Heart right ventricle (tissue), 16 donors: ENCODE measurements around the gene SLC35E1. TPM values are rescaled to one million over a fixed set of nuclear protein-coding genes. Genes with fewer than 3 reads are reported as not detected.

Experiments
- ATAC-seq, 8 donors: fragments of 200-7000 bp; cut with Tn5 transposase; one replicate each; pipeline ENCODE4 v1.9.1; 2020; ENCODE audit warnings: mild to moderate bottlenecking in 8 of 8, moderate library complexity in 8 of 8, moderate number of reproducible peaks in 1 of 8
- DNase-seq, 2 donors: peaks; one replicate each; pipeline ENCODE4 v3.0.0-alpha.2; 2020
- H3K27ac ChIP-seq, 10 donors: fragments of 200-600 bp; sonication (generic) in 2 of 10; one replicate each; pipeline versions ENCODE4 v1.5.0 to v1.8.0; 2020 to 2022; ENCODE audit warnings: mild to moderate bottlenecking in 3 of 10
- H3K27me3 ChIP-seq, 7 donors: fragments of 200-600 bp; one replicate each; pipeline ENCODE4 v1.8.0; 2021 to 2022; ENCODE audit warnings: mild to moderate bottlenecking in 2 of 7
- H3K36me3 ChIP-seq, 9 donors: fragments of 200-600 bp; sonication (generic) in 1 of 9; one replicate each; pipeline versions ENCODE4 v1.5.0 to v1.8.0; 2020 to 2022; ENCODE audit warnings: mild to moderate bottlenecking in 2 of 9
- H3K4me1 ChIP-seq, 9 donors: fragments of 200-600 bp; sonication (generic) in 1 of 9; one replicate each; pipeline versions ENCODE4 v1.5.0 to v1.8.0; 2020 to 2022; ENCODE audit warnings: mild to moderate bottlenecking in 4 of 9
- H3K4me3 ChIP-seq, 10 donors: fragments of 200-600 bp; sonication (generic) in 2 of 10; one replicate each; pipeline versions ENCODE4 v1.5.0 to v1.8.0; 2020 to 2022; ENCODE audit warnings: mild to moderate bottlenecking in 7 of 10, moderate library complexity in 2 of 10
- H3K9me3 ChIP-seq, 11 donors: fragments of 200-600 bp in 10 of 11; sonication (generic) in 2 of 11; one replicate each; pipeline versions ENCODE4 v1.5.0 to v1.8.0; 2013 to 2022; ENCODE audit warnings: mild to moderate bottlenecking in 2 of 11, control low read depth in 1 of 11, moderate library complexity in 1 of 11
- CTCF ChIP-seq, 9 donors: fragments of 200-600 bp; sonication (generic) in 2 of 9; IDR thresholded peaks; one replicate each; pipeline versions ENCODE4 v1.5.0 to v1.8.0; 2021 to 2022; ENCODE audit warnings: antibody characterized with exemption in 9 of 9, mild to moderate bottlenecking in 5 of 9, moderate library complexity in 1 of 9
- WGBS, 2 donors: extraction: QIAGEN DNeasy Blood & Tissue Kit; methylation state at CpG; one replicate each; pipeline ENCODE4 v1.1.7; 2013; ENCODE audit warnings: inconsistent platforms in 1 of 2; 5-methylcytosine and 5-hydroxymethylcytosine counted together
- intact Hi-C, 10 donors: fragments of 100-400 bp; cut with DNase I; formaldehyde crosslinking; loops; one replicate each; pipeline versions ENCODE4 v1.11.1 to v1.14.2; 2022
- long read RNA-seq, 3 donors: library from polyadenylated mRNA; unstranded; transcript quantifications; one replicate each; pipeline ENCODE4 v2.0.0, GENCODE V29; 2020 to 2021
- polyA plus RNA-seq, 2 donors: library from polyadenylated mRNA; stranded (reverse); fragments of 200-250 nt; gene quantifications; one replicate each; pipeline ENCODE4 v1.2.3, GENCODE V29; 2013
- total RNA-seq, 10 donors: library from RNA; stranded (reverse); fragmentation: NEBNext Ultra II Directional in 3 of 10; extraction: Animal tissue kit (Norgen Biotek cat#: 25700) in 3 of 10; gene quantifications; one replicate each; pipeline versions ENCODE4 v1.2.1 to v1.2.4, GENCODE V29; 2021 to 2023
- donor health status: Arrhythmogenic right ventricular cardiomyopathy.
- donor health status: ischemic (EF 13 %, LVEDD 7.1; RV severe dilation, severe dysfunction).
- donor health status: healthy with polysubstance abuse.
- donor health status: DM: no; HTN: yes; CAD: no.
- donor health status: DM: no; HTN: no; CAD: no.
- donor health status: ischemic (EF 25% LVEDD 6.9; RV normal size, moderate dysfunction).
- donor health status: ischemic (EF 25% LVEDD 5.7; RV mildly dilated, moderate dysfunction).
- donor health status: healthy.
- donor health status: DM: yes; HTN: yes; CAD: no.
- donor health status: Ischemic cardiomyopathy.
- donor health status: ischemic (EF 35%, LVEDD 5.7; RV mildly dilated, moderate dysfunction).
- donor health status: nonischemic (EF 11% LVEDD 7.7; RV severe dilation, severe dysfunction).
- donor health status: DM: yes; HTN: yes; CAD: no.
- donor health status: PGD.
- donor health status: ischemic (EF 29% LVEDD 5.4; RV normal size, mild dysfunction).
- donor health status: nonischemic (EF 23%, LVEDD 6.1; RV moderate dilation, normal function).

The SLC35E1 gene
- total RNA-seq (10 to 100 TPM; 20.8 to 29.0 (median 23.6) TPM), polyA plus RNA-seq (10 to 100 TPM; 22.9 to 25.6 TPM)
- long read RNA-seq, donor 1, full-length matches to known transcripts = 17 of 24 reads
- long read RNA-seq, donor 1, partial matches to known transcripts = 3 of 24 reads
- long read RNA-seq, donor 1, other reads (novel, unspliced or antisense) = 4 of 24 reads
- long read RNA-seq, donor 2, full-length matches to known transcripts = 18 of 26 reads
- long read RNA-seq, donor 2, partial matches to known transcripts = 1 of 26 reads
- long read RNA-seq, donor 2, other reads (novel, unspliced or antisense) = 7 of 26 reads
- long read RNA-seq, donor 3, full-length matches to known transcripts = 9 of 21 reads
- long read RNA-seq, donor 3, partial matches to known transcripts = 4 of 21 reads
- long read RNA-seq, donor 3, other reads (novel, unspliced or antisense) = 8 of 21 reads

GRCh38 chr19:16572332-16573211 lies at the start of gene SLC35E1:
Gene SLC35E1 (minus strand): TSS chr19:16572415. CDS start chr19:16572364, 51 bp downstream.
- peak within 1 kb of the TSS; percentile 63 to 97 (median 80) for H3K4me3 ChIP-seq
- H3K27ac ChIP-seq = peak within 1 kb of the TSS; percentile 61 to 91 (median 86)
- peak; percentile 94 to 96 for DNase-seq
- peak; percentile 96 to 99 (median 98) for ATAC-seq
- H3K36me3 ChIP-seq = peaks cover 0 to 69% (median 26%) of the 10 kb centered on the region in 9 donors
- H3K9me3 ChIP-seq = no peaks in the 10 kb centered on the region
- no peak for TF ChIP-seq CTCF (IDR thresholded peaks at IDR 0.05)
- WGBS, 2 donors = 1% methylated on average over 81 to 83 of the region's 83 CpGs
- intact Hi-C loops = loop anchor here (2.0 to 10.0 kb wide), 4 partner anchors 50 to 88 kb away; partner anchors contain the start of genes MED26 (in 9 of the 10), SMIM7 (in 1 of the 10) and TMEM38A (in 1 of the 10)
- peaks cover 14 to 58% (median 36%) of the 10 kb centered on the region in 9 donors for H3K4me1 ChIP-seq
- no peaks in the 10 kb centered on the region for H3K27me3 ChIP-seq

GRCh38 chr19:16621165-16621800 lies 49.1 kb upstream of the SLC35E1 start:
- Histone ChIP-seq H3K27ac (no peak overlapping the region), H3K36me3 (peaks cover 0 to 28% (median 0%) of the 10 kb centered on the region in 9 donors), H3K9me3 (no peaks in the 10 kb centered on the region), H3K4me3 (no peak overlapping the region), H3K27me3 (no peaks in the 10 kb centered on the region), H3K4me1 (peaks cover 11 to 93% (median 67%) of the 10 kb centered on the region in 9 donors)
- no peak for ATAC-seq
- no peak for DNase-seq
- 67 to 77% methylated on average over 7 of the region's 7 CpGs for WGBS, 2 donors
- intact Hi-C loops = loop anchor here in 6 of 10 donors (5.0 to 10.0 kb wide), 2 partner anchors 46 to 49 kb away; partner anchors contain the start of gene SLC35E1 (in 6 of the 6)
- TF ChIP-seq CTCF (IDR thresholded peaks at IDR 0.05) = no peak

GRCh38 chr19:16620584-16620983 lies 48.4 kb upstream of the SLC35E1 start:
- no peak for TF ChIP-seq CTCF (IDR thresholded peaks at IDR 0.05)
- peaks cover 0 to 28% (median 0%) of the 10 kb centered on the region in 9 donors for H3K36me3 ChIP-seq
- H3K27me3 ChIP-seq = no peaks in the 10 kb centered on the region
- no peak for ATAC-seq
- peak overlapping the region in 1 of 10 donors; percentile 11 for H3K27ac ChIP-seq
- intact Hi-C loops = loop anchor here in 6 of 10 donors (5.0 to 10.0 kb wide), 2 partner anchors 46 to 48 kb away; partner anchors contain the start of gene SLC35E1 (in 6 of the 6)
- no peak overlapping the region for H3K4me3 ChIP-seq
- H3K9me3 ChIP-seq = no peaks in the 10 kb centered on the region
- 73 to 77% methylated on average over 3 of the region's 3 CpGs for WGBS, 2 donors
- peaks cover 11 to 90% (median 60%) of the 10 kb centered on the region in 9 donors for H3K4me1 ChIP-seq
- DNase-seq = no peak
